Embryonic facial prominence (tissue), 1 donor: ENCODE results near the gene SERPINB1.
"Not testable (repeated sequence)": the region's sequence is repeated elsewhere in the genome, so short reads cannot be mapped to it uniquely, and the experiment has no call there.

Experiments used
- DNase-seq: peaks from one replicate; pipeline ENCODE4 v3.0.0-alpha.2; 2016; ENCODE audit errors: extremely low spot score

SERPINB1 gene

GRCh38 chr6:2818593-2818992, 23.1 kb downstream of the SERPINB1 start:
- DNase-seq: no peak

- DNase-seq: no peak
These were observed 23.7 kb downstream of the SERPINB1 start for GRCh38 chr6:2817903-2818443.

- no peak for DNase-seq
These were observed 25.5 kb downstream of the SERPINB1 start for GRCh38 chr6:2816158-2816557.

- DNase-seq: no peak
These were observed 29.0 kb downstream of the SERPINB1 start for GRCh38 chr6:2812695-2813094.

- no peak for DNase-seq
These were observed 31.5 kb downstream of the SERPINB1 start for GRCh38 chr6:2810092-2810671.

- DNase-seq: no peak
These were observed 32.6 kb downstream of the SERPINB1 start for GRCh38 chr6:2809015-2809414.

- no peak for DNase-seq
These were observed 34.1 kb downstream of the SERPINB1 start for GRCh38 chr6:2807342-2808090.

GRCh38 chr6:2806644-2807043, 35.0 kb downstream of the SERPINB1 start:
- DNase-seq: no peak

GRCh38 chr6:2805031-2805430, 36.6 kb downstream of the SERPINB1 start:
- no peak for DNase-seq

GRCh38 chr6:2804516-2804915, 37.1 kb downstream of the SERPINB1 start:
- no peak for DNase-seq

- DNase-seq: no peak
These were observed 37.8 kb downstream of the SERPINB1 start for GRCh38 chr6:2803731-2804429.

- no peak for DNase-seq
These were observed 39.1 kb downstream of the SERPINB1 start for GRCh38 chr6:2802521-2803060.

GRCh38 chr6:2801687-2802086, 40.0 kb downstream of the SERPINB1 start:
- DNase-seq: not testable (repeated sequence)

- DNase-seq: no peak
These were observed 40.9 kb downstream of the SERPINB1 start for GRCh38 chr6:2800552-2801316.

GRCh38 chr6:2799936-2800527, 41.6 kb downstream of the SERPINB1 start:
- DNase-seq: no peak

- no peak for DNase-seq
These were observed 43.0 kb downstream of the SERPINB1 start for GRCh38 chr6:2798586-2799134.

- DNase-seq: no peak
These were observed 44.1 kb downstream of the SERPINB1 start for GRCh38 chr6:2797564-2798031.

GRCh38 chr6:2796861-2797260, 44.8 kb downstream of the SERPINB1 start:
- DNase-seq: no peak

- no peak for DNase-seq
These were observed 45.7 kb downstream of the SERPINB1 start for GRCh38 chr6:2795956-2796355.

- no peak for DNase-seq
These were observed 46.5 kb downstream of the SERPINB1 start for GRCh38 chr6:2795162-2795561.
